H1 (cell line): Measurements from ENCODE around the gene GALNT7. TPM values are rescaled to one million over a fixed set of nuclear protein-coding genes. Genes with fewer than 3 reads are reported as not detected.

Source experiments
- CTCF ChIA-PET: fragments of 300-600 bp; sonication (Branson Sonifier 250); formaldehyde crosslinking; loops from one replicate; lab custom pipeline; 2021; ENCODE audit not compliant: partially characterized antibody; lab: Charles Lee
- POLR2A ChIA-PET: fragments of 300-600 bp; sonication (Branson Sonifier 250); formaldehyde crosslinking; loops from one replicate; lab custom pipeline; 2021; ENCODE audit warnings: inconsistent platforms; ENCODE audit not compliant: partially characterized antibody; lab: Charles Lee
- DNase-seq, 2 experiments: peaks; one replicate each; pipeline versions ENCODE4 v3.0.0 to v3.0.0-alpha.2; 2010 to 2022; ENCODE audit warnings: low spot score in 2 of 2, low read depth in 1 of 2, mixed read lengths in 1 of 2
- FAIRE-seq: peaks from 2 replicates; lab custom pipeline; 2011; peaks lifted over from hg19 to GRCh38; lab: Jason Lieb, UNC
- H2AFZ ChIP-seq: 2 replicates; pipeline ENCODE4 v1.8.1; 2012; ENCODE audit warnings: low read length, inconsistent platforms
- H2AK5ac ChIP-seq: 2 replicates; pipeline ENCODE4 v1.6.1; 2013; ENCODE audit warnings: low read depth, low read length
- H2BK120ac ChIP-seq: replicated peaks from 2 replicates; pipeline ENCODE3; 2013; ENCODE audit warnings: low read depth, low read length, inconsistent platforms
- H2BK12ac ChIP-seq: 2 replicates; pipeline ENCODE4 v1.6.1; 2013; ENCODE audit warnings: low read depth, low read length
- H2BK15ac ChIP-seq: 2 replicates; pipeline ENCODE4 v1.6.1; 2013; ENCODE audit warnings: low read length
- H2BK20ac ChIP-seq: 2 replicates; pipeline ENCODE4 v1.6.1; 2013; ENCODE audit warnings: low read length
- H2BK5ac ChIP-seq: 2 replicates; pipeline ENCODE4 v1.6.1; 2013; ENCODE audit warnings: low read depth, low read length
- H3K14ac ChIP-seq: 2 replicates; pipeline ENCODE4 v1.6.1; 2013; ENCODE audit warnings: inconsistent platforms; ENCODE audit not compliant: insufficient read length
- H3K18ac ChIP-seq: 2 replicates; pipeline ENCODE4 v1.6.1; 2013; ENCODE audit warnings: low read length; ENCODE audit errors: extremely low read depth
- H3K23ac ChIP-seq: 2 replicates; pipeline ENCODE4 v1.6.1; 2013; ENCODE audit warnings: inconsistent platforms; ENCODE audit not compliant: insufficient read length
- H3K23me2 ChIP-seq: 2 replicates; pipeline ENCODE4 v1.6.1; 2013; ENCODE audit warnings: low read depth, low read length
- H3K27ac ChIP-seq: 2 replicates; pipeline ENCODE4 v1.6.1; 2011; ENCODE audit warnings: low read depth, low read length, inconsistent platforms
- H3K27me3 ChIP-seq, 4 experiments: replicated peaks in 1 of 4; 1 replicate in 1 of 4; 2 replicates in 3 of 4; pipeline versions ENCODE4 v1.6.1 to v1.8.1; 2011 to 2013; ENCODE audit warnings: low read length in 3 of 4, mild to moderate bottlenecking in 3 of 4, inconsistent platforms in 2 of 4, mixed read lengths in 2 of 4, moderate library complexity in 1 of 4; ENCODE audit not compliant: control insufficient read depth in 3 of 4, insufficient read depth in 3 of 4; ENCODE audit errors: extremely low read depth in 1 of 4
- H3K36me3 ChIP-seq, 4 experiments: 2 replicates each; pipeline versions ENCODE4 v1.6.1 to v1.8.1; 2011 to 2013; ENCODE audit warnings: mild to moderate bottlenecking in 4 of 4, low read length in 3 of 4, moderate library complexity in 2 of 4, control low read depth in 1 of 4, inconsistent platforms in 1 of 4; ENCODE audit not compliant: insufficient read depth in 4 of 4, control insufficient read depth in 2 of 4
- H3K4ac ChIP-seq: replicated peaks from 2 replicates; pipeline ENCODE3; 2013; ENCODE audit warnings: low read length, low read depth, mixed read lengths, inconsistent platforms; ENCODE audit not compliant: insufficient read length
- H3K4me1 ChIP-seq, 4 experiments: replicated peaks in 1 of 4; 1 replicate in 1 of 4; 2 replicates in 3 of 4; pipeline versions ENCODE4 v1.6.1 to v1.8.1; 2011 to 2013; ENCODE audit warnings: low read length in 3 of 4, inconsistent platforms in 2 of 4, mixed read lengths in 1 of 4; ENCODE audit not compliant: insufficient read depth in 4 of 4, control insufficient read depth in 3 of 4
- H3K4me2 ChIP-seq, 2 experiments: 2 replicates each; pipeline versions ENCODE4 v1.6.1 to v1.8.1; 2011 to 2013; ENCODE audit warnings: low read depth in 2 of 2, low read length in 2 of 2, control low read depth in 1 of 2, inconsistent platforms in 1 of 2, mild to moderate bottlenecking in 1 of 2; ENCODE audit not compliant: insufficient read depth in 1 of 2
- H3K4me3 ChIP-seq, 4 experiments: fragments of 200-600, 300-600 bp in 1 of 4; sonication (generic), shearing (Covaris generic), sonication (Bioruptor Twin) in 1 of 4; 2 replicates each; pipeline versions ENCODE4 v1.5.1 to v1.8.1; 2011 to 2016; ENCODE audit warnings: low read length in 4 of 4, low read depth in 3 of 4, control low read depth in 2 of 4, inconsistent platforms in 2 of 4, mild to moderate bottlenecking in 2 of 4, mixed read lengths in 1 of 4, moderate library complexity in 1 of 4; ENCODE audit not compliant: insufficient read depth in 2 of 4; ENCODE audit errors: extremely low read depth in 1 of 4
- H3K56ac ChIP-seq: replicated peaks from 2 replicates; pipeline ENCODE3; 2013; ENCODE audit warnings: low read depth, mild to moderate bottlenecking, mixed read lengths, low read length, inconsistent platforms; ENCODE audit not compliant: insufficient read length
- H3K79me1 ChIP-seq: 2 replicates; pipeline ENCODE4 v1.6.1; 2013; ENCODE audit warnings: low read depth, low read length, control low read depth
- H3K79me2 ChIP-seq, 2 experiments: 2 replicates each; pipeline versions ENCODE4 v1.6.1 to v1.8.1; 2012 to 2013; ENCODE audit warnings: low read length in 2 of 2, mild to moderate bottlenecking in 2 of 2, inconsistent platforms in 1 of 2; ENCODE audit not compliant: insufficient read depth in 2 of 2, control insufficient read depth in 1 of 2
- H3K9ac ChIP-seq, 4 experiments: replicated peaks in 1 of 4; 1 replicate in 1 of 4; 2 replicates in 3 of 4; pipeline versions ENCODE4 v1.6.1 to v1.8.1; 2011 to 2013; ENCODE audit warnings: low read depth in 3 of 4, low read length in 3 of 4, control low read depth in 2 of 4, mild to moderate bottlenecking in 2 of 4, moderate library complexity in 2 of 4, inconsistent platforms in 1 of 4; ENCODE audit errors: extremely low read depth in 1 of 4
- H3K9me3 ChIP-seq, 2 experiments: 2 replicates each; pipeline versions ENCODE4 v1.6.1 to v1.8.1; 2012 to 2013; ENCODE audit warnings: mild to moderate bottlenecking in 2 of 2, moderate library complexity in 2 of 2, control low read depth in 1 of 2, inconsistent platforms in 1 of 2, low read depth in 1 of 2, low read length in 1 of 2, mixed read lengths in 1 of 2; ENCODE audit not compliant: insufficient read depth in 2 of 2
- H4K20me1 ChIP-seq, 2 experiments: replicated peaks in 1 of 2; 2 replicates each; pipeline versions ENCODE3 to v1.8.1; 2011 to 2013; ENCODE audit warnings: inconsistent platforms in 2 of 2, low read length in 2 of 2, mild to moderate bottlenecking in 1 of 2; ENCODE audit not compliant: insufficient read depth in 2 of 2, control insufficient read depth in 1 of 2
- H4K5ac ChIP-seq: 2 replicates; pipeline ENCODE4 v1.6.1; 2013; ENCODE audit warnings: low read length, low read depth, mixed read lengths, inconsistent platforms; ENCODE audit not compliant: insufficient read length
- H4K8ac ChIP-seq: 2 replicates; pipeline ENCODE4 v1.8.0; 2013; ENCODE audit warnings: mild to moderate bottlenecking, moderate library complexity, low read length, inconsistent platforms; ENCODE audit not compliant: insufficient read depth; ENCODE audit errors: extremely low read depth
- H4K91ac ChIP-seq: replicated peaks from 2 replicates; pipeline ENCODE3; 2013; ENCODE audit warnings: low read length, mixed read lengths, inconsistent platforms; ENCODE audit not compliant: insufficient read length
- SUZ12 ChIP-seq: fragments of 200-600 bp; sonication (generic); IDR thresholded peaks from 2 replicates; pipeline ENCODE4 v1.6.1; 2012; ENCODE audit warnings: mild to moderate bottlenecking, inconsistent platforms, low read length, moderate library complexity, mixed read lengths
- WGBS, 2 experiments: shearing (Covaris generic) in 1 of 2; methylation state at CpG; one replicate each; pipeline versions ENCODE4 v1.1.6 to v1.1.7; 2013 to 2015; ENCODE audit warnings: low lambda C conversion rate in 2 of 2, mixed read lengths in 2 of 2, inconsistent platforms in 1 of 2, low coverage in 1 of 2, missing lambda C conversion rate in 1 of 2; ENCODE audit not compliant: insufficient replicate concordance in 2 of 2, insufficient coverage in 1 of 2, insufficient read length in 1 of 2; ENCODE audit errors: extremely low coverage in 1 of 2, missing lambda C conversion rate in 1 of 2; 5-methylcytosine and 5-hydroxymethylcytosine counted together
- polyA plus RNA-seq, 7 experiments: library from polyadenylated mRNA; depleted of rRNA in 3 of 7; stranded (reverse) in 5 of 7; unstranded in 2 of 7; fragments of >200 nt in 5 of 7; fragments of 200-250 nt in 2 of 7; gene quantifications; 1 replicate in 5 of 7; 2 replicates in 1 of 7; 4 replicates in 1 of 7; pipeline versions ENCODE4 v1.2.1 to v1.2.3, GENCODE V29; 2011 to 2013; ENCODE audit warnings: missing spikeins in 2 of 7, mixed read lengths in 2 of 7
- total RNA-seq: library from RNA; stranded (reverse); fragmentation: NEBNext Ultra II Directional; extraction: Animal tissue kit (Norgen Biotek cat#: 25700); gene quantifications from 2 replicates; pipeline ENCODE4 v1.2.1, GENCODE V29; 2021

The GALNT7 gene
- total and polyA plus RNA-seq, 2 of the 8 experiments (the other 6 are each of a cell fraction or from before 2014, with no cell fraction given), result 22.4 to 85.5 TPM

- Histone ChIP-seq H2BK20ac (no peak overlapping the region), H4K91ac (no peak overlapping the region), H4K5ac (no peak overlapping the region), H3K18ac (no peak overlapping the region), H3K9ac (no peak overlapping the region), H3K23me2 (no peaks in the 10 kb centered on the region), H3K4me3 (no peak overlapping the region), H2AFZ (no peak overlapping the region), H3K4me2 (no peak overlapping the region), H2AK5ac (no peak overlapping the region), H3K14ac (no peak overlapping the region), H3K9me3 (no peaks in the 10 kb centered on the region), H3K36me3 (no peaks in the 10 kb centered on the region), H2BK15ac (no peak overlapping the region), H3K79me2 (peaks cover 4 to 96% of the 10 kb centered on the region in 2 experiments; a peak in 2 of 4 replicates), H2BK5ac (no peak overlapping the region), H2BK12ac (no peak overlapping the region), H3K4ac (no peak overlapping the region), H3K27me3 (no peaks in the 10 kb centered on the region), H3K27ac (no peak overlapping the region), H2BK120ac (no peak overlapping the region), H3K79me1 (peaks cover 3% of the 10 kb centered on the region), H3K4me1 (peaks cover 0 to 9% (median 4%) of the 10 kb centered on the region in 4 experiments; a peak in 5 of 7 replicates), H4K8ac (no peak overlapping the region), H3K56ac (no peak overlapping the region), H4K20me1 (peaks cover 0 to 2% of the 10 kb centered on the region in 2 experiments), H3K23ac (no peak overlapping the region)
- DNase-seq (no peak), FAIRE-seq (no peak)
- CTCF ChIA-PET, result interaction anchor here (0.9 to 1.1 kb wide), 2 partner anchors 15 to 30 kb away, joined by 3 to 4 read pairs; no protein-coding TSS in a partner anchor
- POLR2A ChIA-PET, result no interaction called here
- no peak for TF ChIP-seq SUZ12
- 95% methylated on average over 2 of the region's 2 CpGs; no CpG with 5 or more reads in 1 of the 2 experiments for WGBS, 2 experiments
Observed at GRCh38 chr4:173227756-173228155, 59.1 kb downstream of the GALNT7 start.
